Stimulated activated CD4-positive, alpha-beta T cell treated with anti-CD3 and anti-CD28 coated beads, Interleukin-15, amount 100 ng/mL, for 24 hours (primary cell): Measurements from ENCODE around the gene OR10H3.
"Not testable (repeated sequence)": the region's sequence is repeated elsewhere in the genome, so short reads cannot be mapped to it uniquely, and the experiment has no call there.

Experiments
- DNase-seq: peaks from one replicate; pipeline ENCODE4 v3.0.0-alpha.2; 2020

OR10H3 gene

GRCh38 chr19:15779756-15780476 is 42.1 kb downstream of the OR10H3 start:
- DNase-seq, result no peak

GRCh38 chr19:15780610-15781418 is 43.0 kb downstream of the OR10H3 start:
- DNase-seq, result no peak

- no peak for DNase-seq
Measured at GRCh38 chr19:15781661-15782060, 43.9 kb downstream of the OR10H3 start.

GRCh38 chr19:15782211-15782610 is 44.4 kb downstream of the OR10H3 start:
- no peak for DNase-seq

- DNase-seq, result not testable (repeated sequence)
Measured at GRCh38 chr19:15782896-15783295, 45.1 kb downstream of the OR10H3 start.

GRCh38 chr19:15787611-15788155 is 49.9 kb downstream of the OR10H3 start, which contains the start of gene OR10H5:
TSS of gene OR10H5 (plus strand) at chr19:15787661. CDS start at chr19:15794049, 6,388 bp downstream.
- no peak for DNase-seq

GRCh38 chr19:15788594-15789270 is 50.9 kb downstream of the OR10H3 start:
- no peak for DNase-seq

GRCh38 chr19:15790096-15790495 is 52.3 kb downstream of the OR10H3 start:
- no peak for DNase-seq
